Thyroid gland (tissue), 4 donors: ENCODE data around the gene LILRA2.

ENCODE experiments used
- CTCF ChIP-seq, 6 experiments: fragments of 200-600 bp in 3 of 6; fragments of 450-650 bp in 3 of 6; sonication (generic) in 3 of 6; IDR thresholded peaks; one replicate each; pipeline ENCODE4 v1.5.1; 2016 to 2019; ENCODE audit warnings: antibody characterized with exemption in 6 of 6, mild to moderate bottlenecking in 2 of 6, inconsistent platforms in 1 of 6, moderate library complexity in 1 of 6
- POLR2A ChIP-seq, 2 donors: fragments of 450-650 bp; IDR thresholded peaks; one replicate each; pipeline ENCODE4 v1.6.1; 2017; ENCODE audit warnings: antibody characterized with exemption in 2 of 2, mild to moderate bottlenecking in 2 of 2, moderate library complexity in 1 of 2

GRCh38 chr19:54532528-54532927, 41.1 kb upstream of the LILRA2 start:
- TF ChIP-seq CTCF (IDR thresholded peaks at IDR 0.05) (no peak), POLR2A (IDR thresholded peaks at IDR 0.05) (no peak)
